Kidney (tissue), 14 donors: ENCODE measurements around the gene FAM20C. TPM values are rescaled to one million over a fixed set of nuclear protein-coding genes. Genes with fewer than 3 reads are reported as not detected.
A peak's percentile ranks its signal among the peaks of the same experiment; 100 is the strongest.

Experiments used
- DNase-seq, 5 donors: peaks; one replicate each; pipeline ENCODE4 v3.0.0-alpha.2; 2013 to 2020
- FAIRE-seq: peaks from 2 replicates; lab custom pipeline; 2012; peaks lifted over from hg19 to GRCh38; lab: Jason Lieb, UNC
- H3K27ac ChIP-seq, 2 donors: one replicate each; pipeline ENCODE4 v1.7.0; 2013; ENCODE audit warnings: low read depth in 2 of 2, low read length in 2 of 2, inconsistent platforms in 1 of 2
- H3K27me3 ChIP-seq: one replicate; pipeline ENCODE4 v1.7.1; 2013; ENCODE audit warnings: low read length, inconsistent platforms; ENCODE audit not compliant: control insufficient read depth, insufficient read depth
- H3K36me3 ChIP-seq, 3 donors: one replicate each; pipeline versions ENCODE4 v1.7.0 to v1.7.1; 2013; ENCODE audit warnings: low read length in 3 of 3, control low read depth in 1 of 3, inconsistent platforms in 1 of 3; ENCODE audit not compliant: insufficient read depth in 3 of 3, control insufficient read depth in 2 of 3
- H3K4me1 ChIP-seq, 3 donors: one replicate each; pipeline versions ENCODE4 v1.7.0 to v1.7.1; 2013; ENCODE audit warnings: low read length in 3 of 3, inconsistent platforms in 1 of 3, low read depth in 1 of 3; ENCODE audit not compliant: control insufficient read depth in 2 of 3, insufficient read depth in 2 of 3
- H3K4me3 ChIP-seq, 3 donors: one replicate each; pipeline versions ENCODE4 v1.7.0 to v1.8.1; 2013; ENCODE audit warnings: low read length in 3 of 3, control low read depth in 1 of 3, inconsistent platforms in 1 of 3
- H3K9ac ChIP-seq, 3 donors: one replicate each; pipeline versions ENCODE4 v1.7.0 to v1.7.1; 2013; ENCODE audit warnings: low read length in 3 of 3, control low read depth in 1 of 3, inconsistent platforms in 1 of 3
- H3K9me3 ChIP-seq, 3 donors: one replicate each; pipeline versions ENCODE4 v1.7.0 to v1.7.1; 2013; ENCODE audit warnings: low read length in 3 of 3, control low read depth in 1 of 3, inconsistent platforms in 1 of 3; ENCODE audit not compliant: control insufficient read depth in 2 of 3, insufficient read depth in 1 of 3
- CTCF ChIP-seq: IDR thresholded peaks from 3 replicates; pipeline ENCODE4 v1.5.1; 2012; ENCODE audit warnings: mild to moderate bottlenecking, moderate library complexity, borderline replicate concordance; ENCODE audit not compliant: insufficient read depth; ENCODE audit errors: extremely low read depth
- intact Hi-C: fragments of 100-400 bp; cut with DNase I; formaldehyde crosslinking; loops from one replicate; pipeline ENCODE4 v1.11.1; 2022
- polyA plus RNA-seq: library from polyadenylated mRNA; stranded (reverse); fragments of 350-450 nt; fragmentation: Illumina TruSeq; extraction: RNeasy Lipid Tissue Mini Kit (QIAGEN cat#74804); gene quantifications from one replicate; pipeline ENCODE4 v1.2.3, GENCODE V29; 2014; ENCODE audit warnings: low read depth, low replicate concordance; ENCODE audit not compliant: insufficient read depth
- total RNA-seq: library from RNA; stranded (reverse); fragmentation: NEBNext Ultra II Directional; extraction: Animal tissue kit (Norgen Biotek cat#: 25700); gene quantifications from one replicate; pipeline ENCODE4 v1.2.1, GENCODE V29; 2021
- donor health status: control.
- donor health status: control.
- donor health status: control.
- donor health status: control.
- donor health status: control.
- donor health status: DM: yes; HTN: yes; CAD: no.
- donor health status: Normal renal cell carcinoma (clear cell type).

The FAM20C gene
- total and polyA plus RNA-seq, 2 donors from 2014 or later = 84.9 to 114 TPM

GRCh38 chr7:247181-247580, 54.8 kb downstream of the FAM20C start:
- H3K36me3 ChIP-seq = peaks cover 0 to 42% (median 10%) of the 10 kb centered on the region in 3 donors
- no peak for TF ChIP-seq CTCF
- intact Hi-C loops = no loop called here
- no peaks in the 10 kb centered on the region for H3K27me3 ChIP-seq
- H3K4me1 ChIP-seq = peaks cover 0 to 2% (median 0%) of the 10 kb centered on the region in 3 donors
- DNase-seq = no peak
- peak overlapping the region in 1 of 2 donors; percentile 51 for H3K27ac ChIP-seq
- FAIRE-seq = no peak
- H3K4me3 ChIP-seq = no peak overlapping the region
- H3K9me3 ChIP-seq = no peaks in the 10 kb centered on the region
- no peak overlapping the region for H3K9ac ChIP-seq

- H3K27ac ChIP-seq = peak overlapping the region in 1 of 2 donors; percentile 51
- H3K4me1 ChIP-seq = peaks cover 0 to under 1% (median 0%) of the 10 kb centered on the region in 3 donors
- DNase-seq (no peak), FAIRE-seq (no peak)
- no peaks in the 10 kb centered on the region for H3K27me3 ChIP-seq
- peaks cover 0 to 46% (median 10%) of the 10 kb centered on the region in 3 donors for H3K36me3 ChIP-seq
- no peaks in the 10 kb centered on the region for H3K9me3 ChIP-seq
- no peak for TF ChIP-seq CTCF
- H3K4me3 ChIP-seq = no peak overlapping the region
- H3K9ac ChIP-seq = no peak overlapping the region
- intact Hi-C loops = no loop called here
These were observed 55.3 kb downstream of the FAM20C start for GRCh38 chr7:247636-248035.

GRCh38 chr7:248732-249435, 56.5 kb downstream of the FAM20C start:
- peaks cover 0 to 58% (median 10%) of the 10 kb centered on the region in 3 donors for H3K36me3 ChIP-seq
- no peak for TF ChIP-seq CTCF
- H3K27me3 ChIP-seq = no peaks in the 10 kb centered on the region
- peaks cover 0 to 2% (median 0%) of the 10 kb centered on the region in 3 donors for H3K4me1 ChIP-seq
- H3K4me3 ChIP-seq = no peak overlapping the region
- H3K27ac ChIP-seq = no peak overlapping the region
- no peak overlapping the region for H3K9ac ChIP-seq
- FAIRE-seq (no peak), DNase-seq (no peak)
- intact Hi-C loops = no loop called here
- no peaks in the 10 kb centered on the region for H3K9me3 ChIP-seq

- no peaks in the 10 kb centered on the region for H3K27me3 ChIP-seq
- no peak overlapping the region for H3K27ac ChIP-seq
- H3K36me3 ChIP-seq = peaks cover 0 to 58% (median 11%) of the 10 kb centered on the region in 3 donors
- intact Hi-C loops = no loop called here
- H3K4me3 ChIP-seq = no peak overlapping the region
- peaks cover 0 to 2% (median 0%) of the 10 kb centered on the region in 3 donors for H3K4me1 ChIP-seq
- no peak overlapping the region for H3K9ac ChIP-seq
- no peak for TF ChIP-seq CTCF
- no peak for DNase-seq
- no peak for FAIRE-seq
- H3K9me3 ChIP-seq = no peaks in the 10 kb centered on the region
These were observed 57.6 kb downstream of the FAM20C start for GRCh38 chr7:249989-250388.
